IPS DF 4.7 (cell line): ENCODE data around the gene TUBA3E.
"Not testable (repeated sequence)": the region's sequence is repeated elsewhere in the genome, so short reads cannot be mapped to it uniquely, and the experiment has no call there.

ENCODE experiments used
- DNase-seq: peaks from one replicate; pipeline ENCODE4 v3.0.0-alpha.2; 2013; ENCODE audit warnings: low spot score; ENCODE audit errors: extremely low read depth

TUBA3E gene

DNA sequence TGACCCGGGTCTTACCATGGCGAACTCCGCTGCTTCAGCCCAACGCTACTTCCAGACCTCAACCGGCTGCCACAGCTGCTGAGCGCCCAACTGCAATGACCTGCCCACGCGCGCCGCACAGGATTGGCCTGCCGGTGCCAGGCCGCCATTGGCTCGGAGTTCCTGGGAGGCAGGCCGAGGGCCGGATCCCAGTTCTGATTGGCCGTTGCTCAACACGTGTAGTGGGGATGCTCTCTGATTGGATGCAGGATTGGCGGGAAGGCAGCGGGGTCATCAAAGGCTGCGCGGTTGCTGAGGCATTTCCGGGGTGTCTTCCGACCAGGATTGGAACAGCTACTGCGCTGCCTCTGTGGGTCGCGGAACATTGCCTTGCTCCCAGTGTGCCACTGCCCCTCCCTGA is at the start of gene TUBA3E:
Gene TUBA3E, minus strand, starts transcription at position 97 of the 400 bp plus-strand sequence. Its CDS starts 79 bp downstream, at position 18.
- no peak for DNase-seq

DNA sequence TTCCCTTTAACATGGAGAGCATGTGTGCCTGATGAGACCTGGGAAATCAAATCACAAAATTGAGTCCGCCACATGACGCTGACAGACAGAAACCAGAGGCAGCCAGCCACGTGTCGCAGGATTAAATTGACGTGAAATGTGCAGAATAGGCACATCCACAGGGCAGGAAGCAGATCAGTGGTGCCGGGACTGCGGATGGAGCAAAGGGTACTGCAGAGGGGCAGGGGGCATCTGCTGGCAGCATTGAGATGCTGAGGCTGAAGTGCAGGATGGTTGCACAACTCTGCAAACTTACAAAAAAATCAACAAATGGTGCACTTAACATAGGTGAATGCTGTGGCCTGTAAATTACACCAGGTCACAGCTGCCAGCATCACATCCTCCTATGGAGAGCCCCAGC is 48.2 kb upstream of the TUBA3E start:
- DNase-seq: no peak

DNA sequence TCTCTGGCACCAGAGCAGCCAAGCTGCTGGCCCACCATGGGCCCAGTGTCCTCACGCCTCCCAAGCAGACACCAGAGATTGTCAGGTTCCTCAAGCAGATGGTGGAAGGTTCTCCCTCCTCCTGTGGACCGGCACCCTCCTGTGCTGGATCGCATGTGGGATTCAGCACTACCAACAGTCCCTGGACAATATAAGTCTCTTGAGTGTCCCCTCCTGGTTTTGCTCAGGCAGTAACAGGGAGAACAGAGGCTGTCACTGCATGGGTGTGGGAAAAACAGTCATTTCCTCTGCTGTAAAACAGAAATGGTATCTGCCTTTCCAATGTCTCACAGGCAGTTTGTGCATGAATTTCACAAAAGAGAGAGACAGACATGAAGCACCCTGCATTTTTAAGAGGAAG is 47.7 kb upstream of the TUBA3E start:
- DNase-seq: no peak

DNA sequence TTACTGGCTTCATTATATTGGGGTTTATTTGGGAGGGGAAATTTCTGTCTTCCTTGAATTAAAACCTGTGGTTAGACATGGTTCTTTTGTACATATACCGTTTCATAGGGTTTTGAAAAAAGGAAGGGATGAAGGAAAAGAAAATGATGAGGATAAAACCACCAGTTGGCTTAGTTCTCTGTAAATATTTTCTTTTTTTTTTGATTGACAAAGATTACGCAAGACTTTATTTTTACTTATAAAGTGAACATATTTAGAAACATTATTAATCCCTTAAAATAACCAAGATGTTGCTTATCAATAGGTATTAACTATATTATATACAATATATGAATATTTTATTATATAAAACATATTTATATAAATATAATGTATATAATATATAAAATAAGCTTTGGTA is 45.1 kb upstream of the TUBA3E start:
- no peak for DNase-seq

DNA sequence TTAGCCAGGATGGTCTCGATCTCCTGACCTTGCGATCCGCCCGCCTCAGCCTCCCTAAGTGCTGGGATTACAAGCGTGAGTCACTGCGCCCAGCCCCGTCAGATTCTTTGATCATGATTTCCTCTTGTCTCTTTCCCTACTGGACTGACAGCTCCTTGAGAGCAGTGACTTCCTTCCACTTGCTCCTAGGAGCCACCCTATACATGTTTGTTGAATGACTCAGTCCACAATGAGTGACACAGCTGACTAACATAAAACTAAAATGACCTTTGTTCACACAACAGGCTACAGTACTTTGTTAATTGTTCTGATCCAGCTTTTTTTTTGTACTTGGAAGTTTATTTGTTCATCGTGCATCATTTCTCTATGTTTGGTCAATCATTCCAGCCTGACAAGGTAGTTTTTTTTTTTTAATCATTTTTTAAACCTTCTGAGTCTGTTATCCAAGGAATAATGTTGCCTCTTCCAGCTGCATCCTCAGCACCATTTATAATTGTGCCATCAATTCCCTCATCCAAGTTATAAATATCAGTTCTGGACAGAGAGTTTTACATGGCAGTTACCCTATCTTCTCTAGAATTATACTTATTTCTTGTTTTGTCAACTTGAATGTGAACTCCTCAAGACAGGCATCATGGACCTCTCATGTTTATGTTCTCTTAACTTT is 42.9 kb upstream of the TUBA3E start:
- no peak for DNase-seq

DNA sequence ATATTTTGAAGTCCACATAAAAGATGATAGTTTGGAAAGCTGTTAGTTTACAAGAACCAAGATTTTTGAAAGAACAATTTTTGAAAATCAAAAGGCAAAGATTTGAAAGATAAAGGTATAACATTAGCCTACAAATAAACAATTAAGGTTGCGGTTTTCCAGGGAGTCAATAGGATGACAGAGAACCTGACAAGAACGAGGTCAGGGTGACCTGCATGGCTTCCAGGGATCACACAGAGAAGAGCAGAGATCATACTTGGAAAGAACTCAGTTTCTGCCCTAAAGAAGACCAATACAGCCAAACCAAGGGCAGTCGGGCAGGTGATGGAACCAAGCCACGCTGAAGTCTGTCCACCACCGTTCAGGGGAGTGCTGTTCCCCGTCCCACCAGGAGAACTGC is 41.3 kb upstream of the TUBA3E start:
- not testable (repeated sequence) for DNase-seq

DNA sequence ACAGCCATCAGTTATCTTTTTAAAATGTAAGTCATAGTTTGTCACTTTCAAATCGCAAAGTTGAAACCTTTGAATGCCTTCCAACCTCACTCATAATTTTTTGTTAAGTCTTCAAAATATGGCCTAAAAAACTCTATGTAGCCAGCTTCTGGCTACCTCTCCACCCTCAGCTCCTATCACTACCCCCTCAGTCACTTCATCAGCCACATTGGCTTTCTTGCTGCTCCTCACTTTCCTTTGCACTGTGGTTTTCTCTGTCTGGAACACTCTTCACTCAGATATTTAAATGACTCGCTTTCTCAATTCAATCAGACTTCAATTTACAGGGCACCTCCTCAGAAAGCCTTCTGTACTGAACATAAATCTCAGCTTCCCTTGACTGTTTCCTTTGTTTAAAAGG is 34.8 kb upstream of the TUBA3E start:
- not testable (repeated sequence) for DNase-seq

DNA sequence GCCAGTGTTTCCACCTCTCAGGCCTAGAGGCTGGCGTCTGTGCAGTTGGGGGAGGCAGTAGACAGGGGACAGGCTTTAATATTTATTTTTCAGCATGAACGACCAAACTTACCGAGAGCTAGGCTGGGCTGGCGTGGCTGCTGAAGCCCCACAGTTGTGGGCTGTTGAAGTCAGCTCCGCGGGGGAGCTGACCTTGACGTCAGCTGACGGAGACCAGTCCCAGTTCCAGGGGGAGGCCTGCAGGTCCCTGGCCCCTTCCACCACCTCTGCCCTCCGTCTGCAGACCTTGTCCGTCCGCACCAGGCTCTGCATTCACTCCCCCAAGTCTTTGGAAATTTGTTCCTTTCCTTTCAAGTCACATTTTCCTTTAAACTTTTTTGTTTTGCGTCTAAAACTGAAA is 33.4 kb upstream of the TUBA3E start:
- DNase-seq: no peak

DNA sequence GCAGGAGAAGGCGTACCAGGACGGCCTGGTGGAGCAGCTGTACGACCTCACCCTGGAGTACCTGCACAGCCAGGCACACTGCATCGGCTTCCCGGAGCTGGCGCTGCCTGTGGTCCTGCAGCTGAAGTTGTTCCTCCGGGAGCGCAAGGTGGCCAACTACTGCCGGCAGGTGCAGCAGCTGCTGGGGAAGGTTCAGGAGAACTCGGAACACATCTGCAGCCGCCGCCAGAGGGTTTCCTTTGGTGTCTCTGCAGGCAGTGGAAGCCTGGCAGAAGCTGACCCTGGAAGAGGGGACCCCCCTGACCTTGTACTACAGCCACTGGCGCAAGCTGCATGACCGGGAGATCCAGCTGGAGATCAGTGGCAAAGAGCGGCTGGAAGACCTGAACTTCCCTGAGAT is 32.7 kb upstream of the TUBA3E start:
- not testable (repeated sequence) for DNase-seq

DNA sequence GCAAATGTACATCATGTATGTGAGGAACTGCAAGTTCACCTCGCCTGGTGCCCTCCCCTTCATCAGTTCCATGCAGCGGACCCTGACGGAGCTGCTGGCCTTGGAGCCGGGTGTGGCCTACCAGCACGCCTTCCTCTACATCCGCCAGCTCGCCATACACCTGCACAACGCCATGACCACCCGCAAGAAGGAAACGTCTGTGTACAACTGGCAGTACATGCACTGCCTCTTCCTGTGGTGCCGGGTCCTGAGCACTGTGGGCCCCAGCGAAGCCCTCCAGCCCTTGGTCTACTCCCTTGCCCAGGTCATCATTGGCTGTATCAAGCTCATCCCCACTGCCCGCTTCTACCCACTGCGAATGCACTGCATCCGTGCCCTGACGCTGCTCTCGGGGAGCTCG is 32.1 kb upstream of the TUBA3E start:
- DNase-seq: not testable (repeated sequence)

DNA sequence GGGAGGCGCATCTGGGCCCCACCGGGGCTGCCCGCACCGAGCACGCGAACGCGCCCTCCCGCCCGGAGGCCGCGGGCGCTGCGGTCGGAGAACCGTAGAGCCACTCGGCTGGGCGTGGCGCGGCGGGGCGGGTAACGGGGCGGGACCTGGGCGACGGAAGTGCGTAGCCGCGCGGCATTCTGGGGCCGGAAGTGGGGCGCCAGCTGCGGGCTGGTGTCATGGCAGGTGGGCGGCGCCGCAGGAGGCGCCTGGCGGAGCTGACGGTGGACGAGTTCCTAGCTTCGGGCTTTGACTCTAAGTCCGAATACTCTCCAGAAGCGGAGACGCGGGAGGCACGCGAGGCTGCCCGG is 30.9 kb upstream of the TUBA3E start:
- DNase-seq: not testable (repeated sequence)

DNA sequence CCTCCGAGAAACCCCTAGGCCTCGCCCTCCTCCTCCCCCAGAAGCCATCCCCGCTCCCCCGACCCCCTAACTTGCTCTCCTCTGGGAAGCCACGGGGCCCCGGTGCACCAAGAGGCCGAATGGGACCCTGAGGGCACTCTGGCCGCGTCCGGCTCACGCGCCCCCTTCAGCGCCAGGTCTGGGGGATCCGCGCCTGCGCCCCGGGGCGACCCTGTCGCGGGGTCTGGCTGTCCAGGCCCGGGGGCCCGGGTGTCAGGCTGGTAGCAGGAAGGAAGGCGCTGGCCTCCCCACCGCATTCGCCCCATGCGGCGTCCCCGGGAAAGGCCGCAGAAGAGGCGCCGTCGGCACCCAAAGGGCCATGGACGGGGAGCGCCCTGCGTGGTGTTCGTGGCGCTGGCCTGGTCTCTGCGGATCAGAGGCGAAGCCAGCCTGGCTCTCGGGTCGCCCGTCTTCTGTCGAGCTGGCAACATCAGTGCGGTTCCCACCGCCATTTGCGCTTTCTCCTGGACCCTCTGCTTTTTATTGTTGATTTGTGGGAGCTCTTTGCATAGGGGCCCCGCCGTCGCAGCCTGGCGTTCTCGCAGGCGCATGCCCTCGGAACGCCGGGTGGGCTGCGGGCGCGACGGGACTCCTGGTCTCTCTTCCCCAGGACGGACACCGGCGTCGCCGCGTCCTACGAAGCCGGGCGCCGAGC is 30.4 kb upstream of the TUBA3E start:
- not testable (repeated sequence) for DNase-seq

DNA sequence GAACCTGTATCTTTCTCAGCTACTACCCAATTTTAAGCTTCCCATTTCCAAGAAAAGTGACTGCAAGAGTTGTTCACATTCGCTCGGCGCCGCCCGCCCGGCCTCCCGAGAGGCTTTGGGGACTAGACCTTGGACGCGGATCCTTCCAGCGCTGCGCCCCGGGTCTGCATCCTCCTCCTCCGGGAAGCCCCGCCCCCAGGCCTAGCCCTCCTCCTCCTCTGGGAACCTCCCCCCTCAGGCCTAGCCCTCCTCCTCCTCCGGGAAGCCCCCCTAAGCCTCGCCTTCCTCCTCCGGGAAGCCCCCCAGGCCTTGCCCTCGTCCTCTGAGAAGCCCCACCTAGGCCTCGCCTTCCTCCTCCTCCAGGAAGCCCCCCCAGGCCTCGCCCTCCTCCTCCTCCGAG is 29.8 kb upstream of the TUBA3E start:
- DNase-seq: not testable (repeated sequence)

DNA sequence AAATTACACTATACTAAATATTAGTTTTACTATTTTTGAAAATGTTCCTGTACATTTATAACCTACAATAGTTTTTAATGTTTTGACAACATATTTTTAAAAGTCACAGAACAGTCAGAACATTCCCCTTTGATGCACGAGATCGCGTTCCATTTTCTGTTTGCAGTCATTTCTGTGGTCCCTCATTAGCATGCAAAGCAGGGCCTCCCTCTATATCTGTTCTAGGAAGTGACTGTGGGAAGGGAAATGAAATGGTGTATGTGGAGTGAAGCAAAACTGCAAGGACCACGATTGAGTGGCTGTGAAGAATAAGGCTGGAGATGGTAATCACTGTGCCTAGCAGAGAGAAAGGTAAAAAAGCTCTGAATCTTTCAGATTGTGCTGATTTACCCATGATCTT is 24.3 kb upstream of the TUBA3E start:
- DNase-seq: not testable (repeated sequence)

DNA sequence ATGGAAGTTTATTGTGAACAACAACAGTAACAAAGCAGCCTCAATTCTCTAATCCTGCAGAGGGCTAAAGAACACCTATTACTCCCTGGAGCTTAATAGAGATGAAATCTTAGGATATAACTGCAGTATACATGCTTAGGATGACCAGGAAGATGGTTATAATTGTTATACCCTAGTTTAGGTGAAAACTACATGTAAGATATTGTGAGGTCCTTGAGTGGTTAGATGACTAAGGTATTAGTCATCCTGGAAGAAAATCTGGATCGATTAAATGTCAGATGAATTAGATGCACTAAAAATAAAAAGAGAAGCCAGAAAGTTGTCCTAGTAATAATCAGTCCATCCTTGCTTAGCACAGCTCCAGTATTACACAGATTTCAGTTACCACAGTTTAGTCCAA is 22.3 kb upstream of the TUBA3E start:
- not testable (repeated sequence) for DNase-seq

DNA sequence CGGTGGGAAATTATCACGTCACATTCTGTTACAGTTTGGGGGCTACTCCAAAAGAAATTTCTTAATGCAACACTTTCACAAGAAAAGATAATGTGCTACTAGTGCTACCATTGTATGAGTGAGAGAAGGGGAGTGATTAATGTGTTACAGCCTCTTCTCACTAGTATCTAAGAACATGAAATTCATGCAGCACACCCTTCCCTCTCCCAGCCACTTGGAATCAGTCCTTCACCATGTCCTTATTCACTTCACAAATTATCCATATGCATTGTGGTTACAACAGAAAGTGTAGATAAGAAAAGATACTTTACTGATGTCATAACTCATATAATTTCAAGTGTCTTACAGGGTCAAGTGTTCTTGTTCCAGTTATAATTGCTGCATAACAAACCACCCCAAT is 20.9 kb upstream of the TUBA3E start:
- not testable (repeated sequence) for DNase-seq

DNA sequence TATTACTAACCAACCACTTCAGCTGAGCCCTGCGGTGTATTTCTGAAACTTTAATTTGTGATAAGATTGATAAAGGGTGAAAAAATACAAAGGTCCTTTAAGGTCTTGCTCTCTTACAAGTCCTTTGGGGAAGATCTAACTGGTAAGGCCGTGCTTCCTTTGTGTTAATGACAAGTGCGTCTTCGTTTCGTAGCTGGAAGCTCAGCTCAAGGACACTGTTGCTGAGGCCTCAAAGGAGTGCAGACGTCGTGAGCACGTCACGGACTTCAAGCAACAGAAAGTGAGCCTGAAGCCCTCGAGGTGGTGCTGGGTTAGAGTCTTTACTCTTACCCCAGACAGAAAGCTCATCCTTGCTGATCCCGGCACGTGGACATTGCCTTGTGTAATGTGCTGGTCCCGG is 8.8 kb upstream of the TUBA3E start:
- DNase-seq: not testable (repeated sequence)

DNA sequence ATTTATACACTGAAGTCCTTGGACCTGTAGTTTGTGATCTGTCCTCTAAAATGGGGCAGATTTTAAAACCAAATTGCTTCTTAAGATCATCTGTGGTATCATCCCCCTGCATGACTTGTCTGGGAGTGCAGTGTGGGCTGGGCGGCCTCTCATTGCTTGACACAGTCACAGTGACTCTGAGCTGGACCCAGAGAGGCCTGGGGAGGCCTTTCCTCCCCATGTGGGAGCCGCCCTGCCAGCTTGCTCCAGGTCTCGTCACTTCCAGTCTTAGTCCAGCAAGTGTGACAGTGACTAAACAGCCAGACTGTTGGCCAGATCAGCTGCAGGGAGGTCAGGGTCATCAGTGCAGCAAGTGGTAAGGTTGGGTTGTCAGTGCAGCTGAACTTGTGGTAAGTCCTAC is 4.9 kb upstream of the TUBA3E start:
- not testable (repeated sequence) for DNase-seq

DNA sequence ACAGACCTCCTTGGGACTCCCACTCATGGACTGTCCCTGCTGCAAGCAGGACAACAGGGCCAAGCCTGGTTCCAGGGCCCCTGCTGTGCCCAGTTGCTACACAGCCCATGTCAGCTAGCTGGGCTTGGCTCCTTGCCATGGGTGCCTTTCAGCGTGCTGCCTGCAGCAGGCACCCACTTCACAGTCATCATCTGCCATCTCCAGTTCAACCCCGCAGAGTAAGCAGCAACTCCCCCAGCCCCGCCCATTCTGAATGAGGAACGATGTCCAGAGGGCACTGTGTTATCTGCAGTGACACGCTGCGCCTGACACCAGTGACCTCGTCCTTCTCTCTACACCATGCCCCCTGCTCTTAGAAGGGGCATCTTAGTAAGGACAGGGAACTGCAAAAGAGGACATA is 4.3 kb upstream of the TUBA3E start:
- DNase-seq: not testable (repeated sequence)

DNA sequence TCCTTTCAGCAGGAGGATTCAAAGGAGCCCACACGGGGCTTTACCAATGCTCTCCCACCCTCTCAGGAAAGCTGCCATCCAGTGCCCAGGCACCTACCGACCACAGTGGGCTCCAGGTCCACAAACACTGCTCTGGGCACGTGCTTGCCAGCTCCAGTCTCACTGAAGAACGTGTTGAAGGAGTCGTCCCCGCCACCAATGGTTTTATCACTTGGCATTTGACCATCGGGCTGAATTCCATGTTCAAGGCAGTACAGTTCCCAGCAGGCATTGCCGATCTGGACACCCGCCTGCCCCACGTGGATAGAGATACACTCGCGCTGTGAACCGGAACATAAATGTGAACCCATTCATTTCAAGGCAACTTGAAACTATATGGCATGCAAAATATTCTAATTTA is 2.2 kb downstream of the TUBA3E start:
- not testable (repeated sequence) for DNase-seq

DNA sequence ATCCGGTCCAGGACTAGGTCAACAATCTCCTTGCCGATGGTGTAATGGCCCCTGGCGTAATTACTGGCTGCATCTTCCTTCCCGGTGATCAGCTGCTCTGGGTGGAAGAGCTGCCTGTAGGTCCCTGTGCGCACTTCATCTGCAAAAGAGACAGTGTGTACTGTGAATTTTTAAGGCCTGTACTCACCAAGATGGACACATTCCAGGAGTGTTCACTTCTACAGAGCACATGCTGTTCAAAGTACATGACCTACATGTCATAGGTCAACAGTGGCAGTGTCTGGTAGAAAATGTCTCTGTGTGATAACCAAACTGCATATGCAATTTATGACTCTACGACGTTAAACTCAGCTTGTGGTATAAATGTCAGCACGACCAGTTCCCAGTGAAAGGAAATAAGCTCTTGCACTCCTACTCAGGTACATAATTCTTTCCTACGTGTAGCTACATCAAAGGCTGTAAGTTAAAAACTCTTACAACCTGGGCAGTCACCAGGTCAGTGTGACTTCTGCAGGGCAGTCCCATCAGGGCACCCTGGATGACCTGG is 3.1 kb downstream of the TUBA3E start:
- DNase-seq: not testable (repeated sequence)

DNA sequence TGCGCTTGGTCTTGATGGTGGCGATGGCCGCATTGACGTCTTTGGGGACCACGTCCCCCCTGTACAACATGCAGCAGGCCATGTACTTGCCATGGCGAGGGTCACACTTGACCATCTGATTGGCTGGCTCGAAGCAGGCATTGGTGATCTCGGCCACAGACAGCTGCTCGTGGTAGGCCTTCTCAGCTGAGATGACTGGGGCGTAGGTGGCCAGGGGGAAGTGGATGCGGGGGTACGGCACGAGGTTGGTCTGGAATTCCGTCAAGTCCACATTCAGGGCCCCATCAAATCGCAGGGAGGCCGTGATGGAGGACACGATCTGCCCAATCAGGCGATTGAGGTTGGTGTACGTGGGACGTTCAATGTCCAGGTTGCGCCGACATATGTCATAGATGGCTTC is 4.4 kb downstream of the TUBA3E start:
- not testable (repeated sequence) for DNase-seq

DNA sequence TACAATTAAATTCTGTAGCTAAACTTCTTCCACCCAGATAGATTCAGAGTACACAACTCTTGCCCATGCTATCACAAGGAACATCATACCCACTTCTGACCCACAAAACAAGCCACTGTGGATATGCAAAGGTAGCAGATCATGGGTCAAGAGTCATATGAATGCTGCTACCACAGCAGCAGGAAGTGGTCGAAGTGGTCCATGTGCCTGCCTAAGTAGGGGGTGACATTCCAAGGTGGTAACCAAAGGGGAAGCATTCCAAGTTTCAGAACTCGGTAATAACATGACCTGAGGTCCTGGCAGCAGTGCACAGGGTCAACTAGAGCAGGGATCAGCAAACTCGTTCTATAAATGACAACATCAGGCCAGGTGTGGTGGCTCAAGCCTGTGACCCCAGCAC is 5.8 kb downstream of the TUBA3E start:
- not testable (repeated sequence) for DNase-seq
